Peyer's patch (tissue), 4 donors: ENCODE measurements around the gene P3H4.

Experiments used
- CTCF ChIP-seq, 6 experiments: fragments of 450-650 bp in 4 of 6; fragments of 200-600 bp in 2 of 6; sonication (generic) in 1 of 6; IDR thresholded peaks; one replicate each; pipeline ENCODE4 v1.5.1; 2017 to 2019; ENCODE audit warnings: antibody characterized with exemption in 6 of 6, mild to moderate bottlenecking in 3 of 6, moderate library complexity in 1 of 6
- POLR2A ChIP-seq, 2 donors: fragments of 450-650 bp; IDR thresholded peaks; one replicate each; pipeline ENCODE4 v1.5.1; 2017; ENCODE audit warnings: antibody characterized with exemption in 2 of 2, mild to moderate bottlenecking in 2 of 2, moderate library complexity in 2 of 2

- TF ChIP-seq CTCF (IDR thresholded peaks at IDR 0.05) (no peak), POLR2A (IDR thresholded peaks at IDR 0.05) (no peak)
Observed at GRCh38 chr17:41835800-41836549, 24.2 kb upstream of the P3H4 start, which contains the start of gene NT5C3B.
